Sigmoid colon (tissue), 7 donors: ENCODE measurements around the gene GP1BB. TPM values are rescaled to one million over a fixed set of nuclear protein-coding genes. Genes with fewer than 3 reads are reported as not detected.

Source experiments
- DNase-seq: peaks from one replicate; pipeline ENCODE4 v3.0.0-alpha.2; 2019
- H3K27ac ChIP-seq, 4 donors: fragments of 200-600 bp; sonication (generic); one replicate each; pipeline ENCODE4 v1.5.1; 2016 to 2019; ENCODE audit warnings: mild to moderate bottlenecking in 1 of 4
- H3K27me3 ChIP-seq, 3 donors: fragments of 200-600 bp; sonication (generic); one replicate each; pipeline ENCODE4 v1.5.1; 2019; ENCODE audit warnings: mild to moderate bottlenecking in 1 of 3
- H3K36me3 ChIP-seq, 4 donors: fragments of 200-600 bp; sonication (generic); one replicate each; pipeline ENCODE4 v1.5.1; 2016 to 2019
- H3K4me1 ChIP-seq, 4 donors: fragments of 200-600 bp; sonication (generic); one replicate each; pipeline ENCODE4 v1.5.1; 2017 to 2019
- H3K4me3 ChIP-seq, 4 donors: fragments of 200-600 bp; sonication (generic); one replicate each; pipeline ENCODE4 v1.5.1; 2017 to 2019; ENCODE audit warnings: mild to moderate bottlenecking in 2 of 4, moderate library complexity in 1 of 4
- H3K9me3 ChIP-seq, 4 donors: fragments of 200-600 bp in 3 of 4; sonication (generic) in 3 of 4; one replicate each; pipeline versions ENCODE4 v1.5.1 to v1.6.1; 2013 to 2019
- EP300 ChIP-seq, 4 donors: sonication (generic); formaldehyde crosslinking; IDR thresholded peaks; one replicate each; pipeline ENCODE4 v1.6.1; 2017; ENCODE audit warnings: antibody characterized with exemption in 4 of 4
- POLR2A ChIP-seq, 2 donors: fragments of 450-650 bp; IDR thresholded peaks; one replicate each; pipeline ENCODE4 v1.6.1; 2016; ENCODE audit warnings: antibody characterized with exemption in 2 of 2, mild to moderate bottlenecking in 2 of 2, moderate library complexity in 2 of 2
- POLR2AphosphoS5 ChIP-seq, 4 donors: sonication (generic); formaldehyde crosslinking; IDR thresholded peaks; one replicate each; pipeline ENCODE4 v1.6.1; 2017; ENCODE audit warnings: antibody characterized with exemption in 4 of 4
- WGBS, 2 donors: extraction: QIAGEN DNeasy Blood & Tissue Kit; methylation state at CpG; one replicate each; pipeline ENCODE4 v1.1.7; 2013; 5-methylcytosine and 5-hydroxymethylcytosine counted together
- intact Hi-C: fragments of 100-400 bp; cut with DNase I; formaldehyde crosslinking; loops from one replicate; pipeline ENCODE4 v1.15.1; 2023
- polyA plus RNA-seq, 3 donors: library from polyadenylated mRNA; stranded (reverse); fragments of 200-250 nt; gene quantifications; one replicate each; pipeline ENCODE4 v1.2.3, GENCODE V29; 2013
- total RNA-seq, 4 donors: library from RNA; depleted of rRNA; stranded (reverse); fragments of >200 nt; gene quantifications; one replicate each; pipeline ENCODE4 v1.1.0, GENCODE V29; 2016
- TF ChIP-seq, protein P1 (sequence below), 4 experiments: fragments of 450-650 bp in 3 of 4; fragments of 200-600 bp in 1 of 4; IDR thresholded peaks; one replicate each; pipeline ENCODE4 v1.5.1; 2016 to 2019; ENCODE audit warnings: antibody characterized with exemption in 4 of 4, mild to moderate bottlenecking in 3 of 4, moderate library complexity in 2 of 4
- donor health status: healthy with polysubstance abuse.
- donor health status: Bipolar disorder and iron deficiency.
- donor health status: healthy.

The GP1BB gene
- total and polyA plus RNA-seq, 7 donors: 1.1 to 2.9 (median 1.9) TPM; not detected in 2

GRCh38 chr22:19747551-19747950 is 24.2 kb downstream of the GP1BB start:
- Histone ChIP-seq H3K4me3 (no peak overlapping the region), H3K36me3 (no peaks in the 10 kb centered on the region), H3K27me3 (peaks cover 0 to 24% (median 0%) of the 10 kb centered on the region in 3 donors), H3K4me1 (no peaks in the 10 kb centered on the region), H3K9me3 (no peaks in the 10 kb centered on the region), H3K27ac (no peak overlapping the region)
- 56 to 76% methylated on average over 12 of the region's 12 CpGs for WGBS, 2 donors
- no peak for DNase-seq
- intact Hi-C loops: no loop called here
- TF ChIP-seq, protein P1, sequence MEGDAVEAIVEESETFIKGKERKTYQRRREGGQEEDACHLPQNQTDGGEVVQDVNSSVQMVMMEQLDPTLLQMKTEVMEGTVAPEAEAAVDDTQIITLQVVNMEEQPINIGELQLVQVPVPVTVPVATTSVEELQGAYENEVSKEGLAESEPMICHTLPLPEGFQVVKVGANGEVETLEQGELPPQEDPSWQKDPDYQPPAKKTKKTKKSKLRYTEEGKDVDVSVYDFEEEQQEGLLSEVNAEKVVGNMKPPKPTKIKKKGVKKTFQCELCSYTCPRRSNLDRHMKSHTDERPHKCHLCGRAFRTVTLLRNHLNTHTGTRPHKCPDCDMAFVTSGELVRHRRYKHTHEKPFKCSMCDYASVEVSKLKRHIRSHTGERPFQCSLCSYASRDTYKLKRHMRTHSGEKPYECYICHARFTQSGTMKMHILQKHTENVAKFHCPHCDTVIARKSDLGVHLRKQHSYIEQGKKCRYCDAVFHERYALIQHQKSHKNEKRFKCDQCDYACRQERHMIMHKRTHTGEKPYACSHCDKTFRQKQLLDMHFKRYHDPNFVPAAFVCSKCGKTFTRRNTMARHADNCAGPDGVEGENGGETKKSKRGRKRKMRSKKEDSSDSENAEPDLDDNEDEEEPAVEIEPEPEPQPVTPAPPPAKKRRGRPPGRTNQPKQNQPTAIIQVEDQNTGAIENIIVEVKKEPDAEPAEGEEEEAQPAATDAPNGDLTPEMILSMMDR (IDR thresholded peaks at IDR 0.05): no peak
- TF ChIP-seq POLR2AphosphoS5 (IDR thresholded peaks at IDR 0.05) (no peak), POLR2A (IDR thresholded peaks at IDR 0.05) (no peak), EP300 (IDR thresholded peaks at IDR 0.05) (no peak)

- 52 to 81% methylated on average over 4 of the region's 4 CpGs for WGBS, 2 donors
These were observed 24.8 kb downstream of the GP1BB start for GRCh38 chr22:19748139-19748538.

GRCh38 chr22:19748991-19749664 is 25.8 kb downstream of the GP1BB start:
- no peaks in the 10 kb centered on the region for H3K36me3 ChIP-seq
- H3K27me3 ChIP-seq: peaks cover 2 to 38% (median 10%) of the 10 kb centered on the region in 3 donors
- TF ChIP-seq POLR2AphosphoS5 (IDR thresholded peaks at IDR 0.05) (no peak), EP300 (IDR thresholded peaks at IDR 0.05) (no peak), POLR2A (IDR thresholded peaks at IDR 0.05) (no peak)
- TF ChIP-seq, protein P1 (IDR thresholded peaks at IDR 0.05): no peak
- H3K4me1 ChIP-seq: no peaks in the 10 kb centered on the region
- DNase-seq: no peak
- WGBS, 2 donors: 46 to 75% methylated on average over 15 of the region's 15 CpGs
- H3K9me3 ChIP-seq: no peaks in the 10 kb centered on the region
- no peak overlapping the region for H3K4me3 ChIP-seq
- intact Hi-C loops: no loop called here
- H3K27ac ChIP-seq: no peak overlapping the region

More at GRCh38 chr22:19748139-19748538, 24.8 kb downstream of the GP1BB start:
- Histone ChIP-seq H3K27me3 (peaks cover 0 to 28% (median 0%) of the 10 kb centered on the region in 3 donors), H3K9me3 (no peaks in the 10 kb centered on the region), H3K27ac (no peak overlapping the region), H3K4me1 (no peaks in the 10 kb centered on the region), H3K4me3 (no peak overlapping the region), H3K36me3 (no peaks in the 10 kb centered on the region)
- no peak for DNase-seq
- TF ChIP-seq POLR2AphosphoS5 (IDR thresholded peaks at IDR 0.05): no peak
- intact Hi-C loops: no loop called here

DNA sequence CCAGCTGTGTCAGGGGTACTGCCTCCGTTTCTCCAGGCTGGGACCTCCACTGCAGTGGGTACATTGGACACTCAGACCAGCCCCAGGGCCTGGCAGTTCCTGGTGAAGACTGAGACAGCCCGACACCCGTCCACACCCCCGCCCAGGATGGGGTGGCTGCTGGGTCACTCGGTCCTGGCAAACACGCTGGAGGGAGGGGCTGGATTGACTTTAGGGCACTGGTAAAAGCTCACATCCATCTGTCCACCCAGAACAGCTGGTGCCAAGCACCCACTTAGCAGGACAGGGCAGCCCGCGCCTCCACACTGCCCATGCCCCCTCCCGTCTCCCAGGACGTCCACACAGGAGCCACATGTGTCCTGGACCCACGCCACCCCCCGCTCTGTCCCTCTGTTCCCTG is 26.5 kb downstream of the GP1BB start:
- DNase-seq: no peak
- Histone ChIP-seq H3K36me3 (no peaks in the 10 kb centered on the region), H3K4me1 (peaks cover 0 to 2% (median under 1%) of the 10 kb centered on the region in 4 donors), H3K27ac (no peak overlapping the region), H3K9me3 (no peaks in the 10 kb centered on the region), H3K4me3 (no peak overlapping the region), H3K27me3 (peaks cover 10 to 46% (median 17%) of the 10 kb centered on the region in 3 donors)
- TF ChIP-seq POLR2AphosphoS5 (IDR thresholded peaks at IDR 0.05) (no peak), EP300 (IDR thresholded peaks at IDR 0.05) (no peak), POLR2A (IDR thresholded peaks at IDR 0.05) (no peak)
- TF ChIP-seq, protein P1 (IDR thresholded peaks at IDR 0.05): no peak
- intact Hi-C loops: no loop called here
- WGBS, 2 donors: 49 to 79% methylated on average over 12 of the region's 12 CpGs

DNA sequence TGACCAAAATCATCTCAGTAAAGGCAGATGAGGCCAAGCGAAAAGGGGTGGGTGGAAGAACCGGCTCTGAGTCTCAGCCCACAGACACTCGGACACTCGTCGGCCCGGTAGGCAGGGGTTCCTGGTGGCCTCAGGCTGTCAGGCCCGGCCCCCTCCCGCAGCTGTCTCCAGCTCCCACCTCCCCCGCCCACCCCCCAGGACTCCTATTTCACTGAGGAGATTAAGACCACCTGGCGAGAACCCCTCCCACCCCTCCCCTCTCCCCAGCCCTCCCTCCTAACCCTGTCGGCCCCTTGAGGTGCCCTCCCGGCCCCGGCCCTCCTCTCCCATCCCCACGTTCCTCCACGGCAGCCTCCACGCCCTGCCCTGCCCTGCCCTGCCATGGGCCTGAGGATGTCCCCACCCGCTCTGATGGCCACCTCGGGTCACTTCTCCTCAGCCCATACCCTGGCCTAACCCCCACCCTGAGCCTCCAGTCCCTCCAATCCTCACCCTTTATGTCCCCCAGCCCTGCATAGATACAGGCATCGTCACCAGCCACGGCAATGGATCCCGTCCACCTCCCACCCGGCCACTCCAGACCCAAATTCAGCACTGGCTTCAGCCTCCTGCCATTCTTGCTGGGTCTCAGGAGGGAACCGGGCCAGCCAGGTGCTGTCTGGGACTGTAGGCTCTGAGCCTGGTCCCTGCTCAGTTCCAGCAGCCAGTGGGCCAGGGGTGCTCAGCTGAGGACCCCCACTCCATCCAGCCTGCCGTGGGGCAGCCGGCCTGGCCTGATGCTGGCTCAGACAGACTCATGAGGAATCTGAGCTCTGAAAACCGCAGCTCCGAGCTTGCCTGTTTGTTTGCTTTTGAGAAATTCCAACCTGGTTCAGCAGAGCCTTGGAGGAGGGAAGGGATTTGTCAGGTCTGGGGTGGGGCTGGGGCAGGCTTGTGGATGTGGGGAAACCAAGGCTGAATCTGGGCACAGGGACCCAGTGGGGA is 27.5 kb downstream of the GP1BB start:
- no peaks in the 10 kb centered on the region for H3K9me3 ChIP-seq
- peaks cover 18 to 55% (median 26%) of the 10 kb centered on the region in 3 donors for H3K27me3 ChIP-seq
- H3K36me3 ChIP-seq: no peaks in the 10 kb centered on the region
- WGBS, 2 donors: 33 to 69% methylated on average over 27 of the region's 27 CpGs
- H3K4me3 ChIP-seq: no peak overlapping the region
- DNase-seq: no peak
- peaks cover 0 to 11% (median 10%) of the 10 kb centered on the region in 4 donors for H3K4me1 ChIP-seq
- intact Hi-C loops: no loop called here
- no peak overlapping the region for H3K27ac ChIP-seq
- TF ChIP-seq POLR2A (IDR thresholded peaks at IDR 0.05) (no peak), EP300 (IDR thresholded peaks at IDR 0.05) (no peak), POLR2AphosphoS5 (IDR thresholded peaks at IDR 0.05) (no peak)
- TF ChIP-seq, protein P1 (IDR thresholded peaks at IDR 0.05): no peak
